ENCODE data around the gene FBXL15. TPM values are rescaled to one million over a fixed set of nuclear protein-coding genes. Genes with fewer than 3 reads are reported as not detected.

FBXL15 gene
- total and polyA plus RNA-seq, 2 experiments from 2014 or later, result 18.5 to 36.1 TPM

DNA sequence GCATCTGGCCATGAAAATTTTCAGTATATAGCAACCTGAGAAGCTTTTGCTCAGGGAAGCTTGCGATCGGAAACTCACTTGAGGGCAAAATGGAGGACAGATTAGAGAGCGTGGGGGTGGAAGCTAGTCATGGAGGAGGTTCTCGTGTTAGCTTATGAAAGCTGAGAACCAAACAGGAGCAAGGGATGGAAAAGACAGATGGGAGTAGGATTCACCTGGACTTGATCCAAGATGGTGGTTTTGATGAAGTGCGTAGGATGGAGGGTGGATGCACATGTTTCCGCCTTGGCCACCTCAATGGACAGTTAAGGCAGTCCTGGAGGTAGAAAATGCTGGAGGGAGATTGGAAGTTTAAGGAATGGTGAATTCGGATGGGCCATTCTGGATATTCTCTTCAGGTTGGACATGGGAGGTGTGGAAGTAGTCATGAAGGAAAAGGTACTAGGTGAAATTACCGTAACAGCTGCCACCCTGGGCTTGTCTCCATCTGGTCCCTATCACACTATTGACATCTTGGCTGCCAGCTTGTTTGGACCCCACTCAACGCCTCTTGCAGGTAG, 37.0 kb downstream of the FBXL15 start:
- DNase-seq (ENCODE audit: low spot score) (no peak), ATAC-seq (no peak)
- Mint-ChIP-seq H3K27me3 (ENCODE audit: insufficient read depth, low read depth, poor library complexity) (peaks cover 27% of the 10 kb centered on the region), H3K4me1 (peaks cover 62% of the 10 kb centered on the region), H3K9me3 (no peaks in the 10 kb centered on the region; the same call in 2 of the 3 replicates), H3K36me3 (ENCODE audit: low read depth) (peaks cover 27% of the 10 kb centered on the region), H3K4me3 (no peak overlapping the region), H3K27ac (0 out of 2 replicates have a peak overlapping the region, but pooled peaks have one; percentile 2)
- peaks cover 18% of the 10 kb centered on the region for H3K79me2 ChIP-seq (replicated peaks; ENCODE audit: insufficient read depth)
- TF ChIP-seq JUNB (IDR thresholded peaks at IDR 0.05; ENCODE audit: unreplicated experiment) (no peak), NANOG (IDR thresholded peaks at IDR 0.05; ENCODE audit: borderline replicate concordance) (no peak), EZH2phosphoT487 (IDR thresholded peaks at IDR 0.05; ENCODE audit: unreplicated experiment) (no peak), ZNF114 (CRISPR knock-in tag; IDR thresholded peaks at IDR 0.05) (no peak), ZNF331 (CRISPR knock-in tag; IDR thresholded peaks at IDR 0.05; ENCODE audit: low read depth) (no peak), ETS1 (IDR thresholded peaks at IDR 0.05) (no peak)
- no peak overlapping the region for H3K4me3 ChIP-seq
- H4K20me1 ChIP-seq (replicated peaks; ENCODE audit: insufficient read depth), result peaks cover 5% of the 10 kb centered on the region
- peaks cover 50% of the 10 kb centered on the region for H3K4me1 ChIP-seq (ENCODE audit: insufficient read depth)
- H3K27ac ChIP-seq (ENCODE audit: low read depth), result no peak overlapping the region
- H3K4me2 ChIP-seq, result no peak overlapping the region
- H3K36me3 ChIP-seq (ENCODE audit: insufficient read depth), result peaks cover 8% of the 10 kb centered on the region
- H2AFZ ChIP-seq, result no peak overlapping the region
- no peaks in the 10 kb centered on the region for H3K9me2 ChIP-seq (ENCODE audit: insufficient read depth)
- H3K27me3 ChIP-seq (ENCODE audit: insufficient read depth), result peaks cover 5% of the 10 kb centered on the region; the same call in 1 of the 2 replicates
- H3F3A ChIP-seq (replicated peaks; ENCODE audit: low read depth), result peaks cover 34% of the 10 kb centered on the region; the same call in 1 of the 2 replicates

DNA sequence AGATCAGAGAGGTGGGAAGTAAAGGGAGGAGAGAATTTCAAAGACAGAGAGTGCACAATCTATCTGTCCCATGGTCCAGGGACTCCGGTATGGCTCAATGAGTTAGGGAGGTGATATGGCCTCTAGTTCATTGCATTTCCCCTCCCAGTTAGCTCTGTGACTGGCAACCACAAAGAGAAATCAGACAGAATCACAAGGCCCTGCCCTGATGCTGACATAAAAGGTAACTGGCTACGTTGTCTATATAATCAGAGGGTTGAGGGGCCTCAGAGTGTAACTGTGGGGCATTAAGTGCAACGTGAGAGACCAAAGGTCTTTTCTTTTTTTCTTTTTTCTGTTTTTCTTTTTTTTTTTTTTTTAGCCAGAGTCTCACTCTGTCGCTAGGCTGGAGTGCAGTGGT, 38.0 kb downstream of the FBXL15 start:
- Mint-ChIP-seq H3K4me3 (no peak overlapping the region; the same call in 2 of the 3 replicates), H3K4me1 (peaks cover 59% of the 10 kb centered on the region), H3K36me3 (ENCODE audit: low read depth) (peaks cover 18% of the 10 kb centered on the region), H3K27ac (no peak overlapping the region), H3K9me3 (no peaks in the 10 kb centered on the region), H3K27me3 (ENCODE audit: insufficient read depth, low read depth, poor library complexity) (peaks cover 30% of the 10 kb centered on the region)
- DNase-seq (ENCODE audit: low spot score) (no peak), ATAC-seq (no peak)
- no peak overlapping the region for H2AFZ ChIP-seq
- no peak overlapping the region for H3K4me3 ChIP-seq
- peaks cover 32% of the 10 kb centered on the region; the same call in 1 of the 2 replicates for H3F3A ChIP-seq (replicated peaks; ENCODE audit: low read depth)
- TF ChIP-seq JUNB (IDR thresholded peaks at IDR 0.05; ENCODE audit: unreplicated experiment) (no peak), ETS1 (IDR thresholded peaks at IDR 0.05) (no peak), EZH2 (IDR thresholded peaks at IDR 0.05; ENCODE audit: low read depth, unreplicated experiment) (no peak)
- H3K27ac ChIP-seq (ENCODE audit: low read depth), result no peak overlapping the region
- H3K36me3 ChIP-seq (ENCODE audit: insufficient read depth), result peaks cover 8% of the 10 kb centered on the region; the same call in 1 of the 2 replicates
- H3K4me2 ChIP-seq, result no peak overlapping the region
- no peaks in the 10 kb centered on the region; the same call in 1 of the 2 replicates for H4K20me1 ChIP-seq (replicated peaks; ENCODE audit: insufficient read depth)
- peaks cover 5% of the 10 kb centered on the region; the same call in 1 of the 2 replicates for H3K27me3 ChIP-seq (ENCODE audit: insufficient read depth)
- no peaks in the 10 kb centered on the region for H3K9me2 ChIP-seq (ENCODE audit: insufficient read depth)
- peaks cover 50% of the 10 kb centered on the region for H3K4me1 ChIP-seq (ENCODE audit: insufficient read depth)
- peaks cover 14% of the 10 kb centered on the region for H3K79me2 ChIP-seq (replicated peaks; ENCODE audit: insufficient read depth)
